ENCODE measurements around the gene LRRC9.

The LRRC9 gene

DNA sequence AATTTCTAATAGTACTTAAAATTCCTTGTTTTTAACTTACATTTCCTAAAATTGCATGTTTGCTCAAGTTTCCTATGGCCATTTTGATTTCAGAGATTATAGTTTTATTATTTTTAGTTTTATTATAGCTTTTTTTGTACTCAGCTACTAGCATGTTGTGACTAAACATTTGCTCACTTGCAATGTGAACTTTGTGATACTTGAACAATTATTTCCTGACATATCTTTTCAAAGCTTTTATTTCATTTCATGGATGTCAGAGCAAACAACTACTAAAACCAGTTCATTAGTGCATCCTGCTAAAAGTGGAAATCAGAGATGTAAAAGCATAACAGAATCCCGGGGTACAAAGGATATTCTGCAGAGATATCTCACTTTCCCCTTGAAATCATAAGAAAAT is 138.1 kb downstream of the LRRC9 start:
- TF ChIP-seq, protein P1, sequence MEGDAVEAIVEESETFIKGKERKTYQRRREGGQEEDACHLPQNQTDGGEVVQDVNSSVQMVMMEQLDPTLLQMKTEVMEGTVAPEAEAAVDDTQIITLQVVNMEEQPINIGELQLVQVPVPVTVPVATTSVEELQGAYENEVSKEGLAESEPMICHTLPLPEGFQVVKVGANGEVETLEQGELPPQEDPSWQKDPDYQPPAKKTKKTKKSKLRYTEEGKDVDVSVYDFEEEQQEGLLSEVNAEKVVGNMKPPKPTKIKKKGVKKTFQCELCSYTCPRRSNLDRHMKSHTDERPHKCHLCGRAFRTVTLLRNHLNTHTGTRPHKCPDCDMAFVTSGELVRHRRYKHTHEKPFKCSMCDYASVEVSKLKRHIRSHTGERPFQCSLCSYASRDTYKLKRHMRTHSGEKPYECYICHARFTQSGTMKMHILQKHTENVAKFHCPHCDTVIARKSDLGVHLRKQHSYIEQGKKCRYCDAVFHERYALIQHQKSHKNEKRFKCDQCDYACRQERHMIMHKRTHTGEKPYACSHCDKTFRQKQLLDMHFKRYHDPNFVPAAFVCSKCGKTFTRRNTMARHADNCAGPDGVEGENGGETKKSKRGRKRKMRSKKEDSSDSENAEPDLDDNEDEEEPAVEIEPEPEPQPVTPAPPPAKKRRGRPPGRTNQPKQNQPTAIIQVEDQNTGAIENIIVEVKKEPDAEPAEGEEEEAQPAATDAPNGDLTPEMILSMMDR (IDR thresholded peaks at IDR 0.05; ENCODE audit: insufficient read depth, low read depth, low read length, missing control alignments), result no peak
- no peak overlapping the region for H3K4me3 ChIP-seq (ENCODE audit: low read depth, low read length)
- DNase-seq (ENCODE audit: low read depth), result no peak

- TF ChIP-seq, protein P1 (IDR thresholded peaks at IDR 0.05; ENCODE audit: insufficient read depth, low read depth, low read length, missing control alignments), result no peak
- DNase-seq (ENCODE audit: low read depth), result no peak
- H3K4me3 ChIP-seq (ENCODE audit: low read depth, low read length), result no peak overlapping the region
Measured at GRCh38 chr14:60061371-60061770, 141.4 kb downstream of the LRRC9 start.

DNA sequence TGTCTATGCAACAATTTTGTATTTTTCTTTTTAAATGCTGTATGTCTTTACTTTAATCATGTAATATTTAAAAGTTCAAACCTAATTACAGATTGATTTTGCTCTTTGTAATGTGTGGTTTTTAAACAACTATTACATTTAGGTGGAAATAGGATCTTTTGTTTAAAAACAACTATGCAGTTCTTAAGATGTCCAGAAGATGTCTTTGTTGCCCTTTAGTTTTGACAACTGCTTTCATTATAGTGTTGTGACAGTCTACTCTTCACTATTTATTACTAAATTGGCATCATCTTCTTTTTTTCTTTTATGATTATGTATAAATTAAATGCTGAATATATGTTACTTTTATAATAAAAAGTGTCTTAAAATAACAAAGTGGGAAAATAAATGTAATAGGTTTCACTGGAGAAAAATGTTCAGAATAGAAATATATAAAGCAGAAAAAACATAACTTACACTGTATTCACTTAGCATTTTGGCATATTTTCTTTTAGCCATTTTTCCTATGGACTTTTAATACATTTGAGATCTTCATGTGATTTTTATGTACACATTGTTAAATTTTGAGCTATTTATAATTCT is 144.6 kb downstream of the LRRC9 start:
- peak; percentile 36 for DNase-seq (ENCODE audit: low read depth)
- no peak overlapping the region for H3K4me3 ChIP-seq (ENCODE audit: low read depth, low read length)
- TF ChIP-seq, protein P1 (IDR thresholded peaks at IDR 0.05; ENCODE audit: insufficient read depth, low read depth, low read length, missing control alignments), result peak; percentile 38

GRCh38 chr14:60067882-60068281 is 147.9 kb downstream of the LRRC9 start:
- H3K4me3 ChIP-seq (ENCODE audit: low read depth, low read length), result no peak overlapping the region
- TF ChIP-seq, protein P1 (IDR thresholded peaks at IDR 0.05; ENCODE audit: insufficient read depth, low read depth, low read length, missing control alignments), result no peak
- DNase-seq (ENCODE audit: low read depth), result no peak

- TF ChIP-seq, protein P1 (IDR thresholded peaks at IDR 0.05; ENCODE audit: insufficient read depth, low read depth, low read length, missing control alignments), result no peak
- no peak overlapping the region for H3K4me3 ChIP-seq (ENCODE audit: low read depth, low read length)
- no peak for DNase-seq (ENCODE audit: low read depth)
Measured at GRCh38 chr14:60079723-60080122, 159.8 kb downstream of the LRRC9 start.

DNA sequence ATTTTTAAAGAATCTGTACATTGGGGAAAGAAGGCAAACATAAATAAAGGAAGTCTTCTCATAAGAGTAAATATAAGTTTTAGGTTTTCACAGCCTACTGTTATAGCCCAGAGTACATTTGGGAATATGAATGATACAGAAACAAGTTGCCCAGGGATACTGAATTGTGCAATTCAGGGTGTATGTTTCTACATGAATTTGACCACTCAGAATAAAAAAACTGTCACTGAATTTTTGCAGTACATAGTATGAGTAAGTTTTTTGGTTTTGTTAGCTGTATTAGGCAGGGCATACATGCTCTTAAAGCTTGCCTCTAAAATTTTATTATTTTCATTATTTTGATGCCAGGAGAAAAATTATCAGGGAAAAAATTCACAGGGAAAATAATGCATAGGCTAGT is 165.1 kb downstream of the LRRC9 start:
- H3K4me3 ChIP-seq (ENCODE audit: low read depth, low read length), result no peak overlapping the region
- TF ChIP-seq, protein P1 (IDR thresholded peaks at IDR 0.05; ENCODE audit: insufficient read depth, low read depth, low read length, missing control alignments), result no peak
- no peak for DNase-seq (ENCODE audit: low read depth)

- no peak overlapping the region for H3K4me3 ChIP-seq (ENCODE audit: low read depth, low read length)
- TF ChIP-seq, protein P1 (IDR thresholded peaks at IDR 0.05; ENCODE audit: insufficient read depth, low read depth, low read length, missing control alignments), result no peak
- no peak for DNase-seq (ENCODE audit: low read depth)
Measured at GRCh38 chr14:60085693-60086092, 165.7 kb downstream of the LRRC9 start.

All from GM12865 (cell line).